A549 (cell line): ENCODE results near the gene SPATA13. TPM values are rescaled to one million over a fixed set of nuclear protein-coding genes. Genes with fewer than 3 reads are reported as not detected.

Experiments
- ATAC-seq, 2 experiments: fragments of 200-7000 bp in 1 of 2; fragments of >200 bp in 1 of 2; cut with Nextera tagmentation in 1 of 2; cut with Tn5 transposase in 1 of 2; 3 replicates each; pipeline versions ENCODE4 v1.8.0 to v1.9.1; 2018 to 2020; ENCODE audit warnings: mild to moderate bottlenecking in 1 of 2, moderate library complexity in 1 of 2
- CTCF ChIA-PET: fragments of 300-600 bp; sonication (Branson Sonifier 250); formaldehyde crosslinking; extraction: SDS; loops from one replicate; lab custom pipeline; 2021; ENCODE audit warnings: antibody characterized with exemption, inconsistent platforms; lab: Yijun Ruan, JAX
- POLR2A ChIA-PET: fragments of 350-600 bp; formaldehyde crosslinking; extraction: SDS; loops from one replicate; lab custom pipeline; 2021; ENCODE audit warnings: antibody characterized with exemption, inconsistent platforms; lab: Yijun Ruan, JAX
- DNase-seq, 2 experiments: peaks; one replicate each; pipeline versions ENCODE4 v3.0.0 to v3.0.0-alpha.2; 2011 to 2016; ENCODE audit warnings: low read depth in 1 of 2, low spot score in 1 of 2
- FAIRE-seq: peaks from 2 replicates; lab custom pipeline; 2011; peaks lifted over from hg19 to GRCh38; lab: Jason Lieb, UNC
- H3K27ac ChIP-seq, 2 experiments: fragments of >200 bp; sonication (Bioruptor Twin); formaldehyde crosslinking; 3 replicates each; pipeline ENCODE4 v1.5.1; 2016 to 2017
- H3K4me1 ChIP-seq: fragments of >200 bp; sonication (Bioruptor Twin); formaldehyde crosslinking; 3 replicates; pipeline ENCODE4 v1.6.1; 2016
- H3K4me2 ChIP-seq: fragments of >200 bp; sonication (Bioruptor Twin); formaldehyde crosslinking; 3 replicates; pipeline ENCODE4 v1.6.1; 2016
- H3K4me3 ChIP-seq: fragments of >200 bp; sonication (Bioruptor Twin); formaldehyde crosslinking; 3 replicates; pipeline ENCODE4 v1.5.1; 2016
- H3K9me3 ChIP-seq: fragments of >200 bp; sonication (Bioruptor Twin); formaldehyde crosslinking; 3 replicates; pipeline ENCODE4 v1.6.1; 2016
- FOXS1 ChIP-seq: fragments of 250-450 bp; sonication (Bioruptor Pico); IDR thresholded peaks from 2 replicates; pipeline ENCODE4 v1.5.0; 2020; ENCODE audit warnings: mild to moderate bottlenecking, moderate library complexity
- HDAC2 ChIP-seq: fragments of 200-600 bp; sonication (generic); IDR thresholded peaks from 2 replicates; pipeline ENCODE4 v1.6.1; 2016
- NFE2L2 ChIP-seq: fragments of 150-350 bp; conservative IDR thresholded peaks from 2 replicates; pipeline ENCODE4 v1.6.1; 2014; ENCODE audit warnings: low read length
- ZFP36 ChIP-seq: fragments of 450-650 bp; IDR thresholded peaks from 2 replicates; pipeline ENCODE4 v1.6.1; 2014; ENCODE audit warnings: borderline replicate concordance; ENCODE audit not compliant: partially characterized antibody
- WGBS: methylation state at CpG from one replicate; pipeline ENCODE4 v1.1.6; 2017; ENCODE audit errors: missing lambda C conversion rate; 5-methylcytosine and 5-hydroxymethylcytosine counted together
- polyA plus RNA-seq, 4 experiments: library from polyadenylated mRNA; depleted of rRNA in 3 of 4; stranded (reverse); fragments of >200 nt; fragmentation: RNase III in 1 of 4; extraction: RNeasy Plus Mini Kit Qiagen cat#74134 plus additional on column Dnase treatment in 1 of 4; gene quantifications; 2 replicates in 3 of 4; 3 replicates in 1 of 4; pipeline ENCODE4 v1.2.3, GENCODE V29; 2011 to 2017
- small RNA-seq, 6 experiments: library from RNA; depleted of rRNA; stranded (forward); fragments of <200 nt; gene quantifications; one replicate each; pipeline ENCODE3, GENCODE V24; 2012

The SPATA13 gene
- polyA plus RNA-seq, 2 of the 4 experiments (the other 2 are of a cell fraction): 3.1 to 6.3 TPM

GRCh38 chr13:24355103-24355502 lies 194.6 kb downstream of the SPATA13 start:
- CTCF ChIA-PET: no interaction called here

GRCh38 chr13:24356270-24356669 lies 195.8 kb downstream of the SPATA13 start:
- TF ChIP-seq HDAC2 (no peak), NFE2L2 (no peak)
- Histone ChIP-seq H3K4me1 (no peaks in the 10 kb centered on the region), H3K9me3 (no peaks in the 10 kb centered on the region), H3K27ac (no peak overlapping the region), H3K4me2 (no peak overlapping the region), H3K4me3 (no peak overlapping the region)
- POLR2A ChIA-PET: no interaction called here
- CTCF ChIA-PET: no interaction called here
- 64% methylated on average over 7 of the region's 7 CpGs for WGBS
- FAIRE-seq (no peak), DNase-seq (no peak), ATAC-seq (no peak)

More at GRCh38 chr13:24355103-24355502, 194.6 kb downstream of the SPATA13 start:
- Histone ChIP-seq H3K4me3 (no peak overlapping the region), H3K9me3 (no peaks in the 10 kb centered on the region), H3K4me2 (no peak overlapping the region), H3K27ac (no peak overlapping the region), H3K4me1 (no peaks in the 10 kb centered on the region)
- WGBS: 70% methylated on average over 13 of the region's 13 CpGs
- DNase-seq: no peak
- no peak for TF ChIP-seq HDAC2
- TF ChIP-seq FOXS1 (CRISPR knock-in tag): no peak
- TF ChIP-seq ZFP36: no peak
- no peak for FAIRE-seq
- POLR2A ChIA-PET: no interaction called here
- peak in 1 of 2 experiments; percentile 55; a peak in 2 of 6 replicates for ATAC-seq

Small RNAs within 50 kb of the gene (small RNA-seq; reads per million reads assigned to genes)
- 0.37 to 17.4 (median 11.3) reads per million in 6 experiments for gene MIR2276

Other genes starting within 250 kb of the SPATA13 start
- not detected in 2 replicates for gene C1QTNF9, start 148.9 kb downstream of the SPATA13 start, polyA plus RNA-seq (2011; rRNA removed)
- not detected in 3 replicates for gene C1QTNF9, start 148.9 kb downstream of the SPATA13 start, polyA plus RNA-seq (2017; fragmentation: RNase III; extraction: RNeasy Plus Mini Kit Qiagen cat#74134 plus additional on column Dnase treatment)